GM12874 (cell line): ENCODE results near the gene GNA12.

Experiments
- TF ChIP-seq, protein P1 (sequence below): IDR thresholded peaks from 2 replicates; pipeline ENCODE4 v1.5.1; 2011; ENCODE audit warnings: low read depth, mild to moderate bottlenecking, control low read depth, low read length, moderate library complexity; ENCODE audit not compliant: insufficient read depth

Gene GNA12

GRCh38 chr7:2777898-2778535, 66.1 kb downstream of the GNA12 start:
- TF ChIP-seq, protein P1, sequence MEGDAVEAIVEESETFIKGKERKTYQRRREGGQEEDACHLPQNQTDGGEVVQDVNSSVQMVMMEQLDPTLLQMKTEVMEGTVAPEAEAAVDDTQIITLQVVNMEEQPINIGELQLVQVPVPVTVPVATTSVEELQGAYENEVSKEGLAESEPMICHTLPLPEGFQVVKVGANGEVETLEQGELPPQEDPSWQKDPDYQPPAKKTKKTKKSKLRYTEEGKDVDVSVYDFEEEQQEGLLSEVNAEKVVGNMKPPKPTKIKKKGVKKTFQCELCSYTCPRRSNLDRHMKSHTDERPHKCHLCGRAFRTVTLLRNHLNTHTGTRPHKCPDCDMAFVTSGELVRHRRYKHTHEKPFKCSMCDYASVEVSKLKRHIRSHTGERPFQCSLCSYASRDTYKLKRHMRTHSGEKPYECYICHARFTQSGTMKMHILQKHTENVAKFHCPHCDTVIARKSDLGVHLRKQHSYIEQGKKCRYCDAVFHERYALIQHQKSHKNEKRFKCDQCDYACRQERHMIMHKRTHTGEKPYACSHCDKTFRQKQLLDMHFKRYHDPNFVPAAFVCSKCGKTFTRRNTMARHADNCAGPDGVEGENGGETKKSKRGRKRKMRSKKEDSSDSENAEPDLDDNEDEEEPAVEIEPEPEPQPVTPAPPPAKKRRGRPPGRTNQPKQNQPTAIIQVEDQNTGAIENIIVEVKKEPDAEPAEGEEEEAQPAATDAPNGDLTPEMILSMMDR = no peak

DNA sequence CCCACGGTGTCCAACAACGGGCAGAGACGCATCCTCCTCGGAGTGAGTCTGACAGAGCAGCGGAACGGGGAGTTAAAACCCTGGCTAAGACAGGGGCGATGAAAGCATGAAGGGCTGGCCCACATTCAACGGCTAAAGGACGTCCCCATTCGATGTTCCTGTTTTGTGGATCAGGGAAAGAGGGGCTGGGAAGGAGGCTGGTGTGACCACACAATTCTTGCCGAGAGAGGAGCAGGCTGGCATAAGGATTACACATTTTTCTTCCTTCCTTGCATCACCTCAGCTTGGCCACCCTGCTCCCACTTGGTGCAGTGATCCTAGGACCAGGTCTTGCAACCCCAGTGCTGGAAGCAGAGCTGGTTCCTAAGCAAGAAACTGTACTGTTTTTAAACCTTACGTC, 67.7 kb downstream of the GNA12 start:
- TF ChIP-seq, protein P1 = no peak

DNA sequence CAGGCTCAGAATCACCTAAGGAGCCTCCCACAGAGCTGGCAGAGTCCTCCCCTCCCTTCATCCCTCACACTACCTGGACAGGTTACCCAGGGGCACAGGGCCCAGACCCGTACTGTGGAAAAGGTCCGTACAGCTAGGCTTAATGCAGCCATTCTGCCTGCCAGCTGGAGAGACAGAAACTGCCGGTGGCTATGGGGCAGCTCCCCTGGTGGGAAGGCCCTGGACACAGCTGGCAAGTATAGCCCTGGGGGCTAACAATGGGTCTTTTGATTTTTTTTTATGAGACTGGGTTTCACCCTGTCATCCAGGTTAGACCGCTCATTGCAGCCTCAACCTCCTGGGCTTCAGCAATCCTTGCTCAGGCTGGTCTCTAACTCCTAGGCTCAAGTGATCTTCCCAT, 68.3 kb downstream of the GNA12 start:
- TF ChIP-seq, protein P1 = no peak

GRCh38 chr7:2775376-2775775, 68.7 kb downstream of the GNA12 start:
- TF ChIP-seq, protein P1 = no peak

GRCh38 chr7:2774935-2775334, 69.2 kb downstream of the GNA12 start:
- TF ChIP-seq, protein P1 = no peak

DNA sequence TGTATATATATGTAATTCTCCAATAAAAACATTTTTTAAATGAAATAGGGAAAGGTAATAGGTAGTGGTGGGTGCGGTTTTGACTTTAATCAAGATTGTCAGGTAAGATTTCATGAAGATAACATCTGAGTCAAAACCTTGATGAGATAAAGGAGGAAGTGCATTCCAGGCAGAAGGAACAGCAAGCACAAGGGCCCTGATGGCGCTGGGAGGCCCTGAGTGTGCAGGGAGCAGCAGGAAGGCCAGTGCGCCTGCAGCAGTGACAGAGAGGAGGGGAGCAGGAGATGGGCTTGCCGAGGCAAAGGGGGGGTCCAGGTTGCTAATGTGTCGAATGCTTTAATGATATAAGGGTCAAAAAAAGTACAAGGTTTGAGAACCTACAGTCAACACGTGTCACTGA, 69.8 kb downstream of the GNA12 start:
- TF ChIP-seq, protein P1 = no peak

GRCh38 chr7:2773608-2774007, 70.5 kb downstream of the GNA12 start:
- TF ChIP-seq, protein P1 = no peak
